Mammary epithelial cell (primary cell): Measurements from ENCODE around the gene CELSR2.

ENCODE experiments used
- EZH2 ChIP-seq: IDR thresholded peaks from 2 replicates; pipeline ENCODE4 v1.6.1; 2012; ENCODE audit warnings: low read length, inconsistent platforms, borderline replicate concordance
- TF ChIP-seq, protein P1 (sequence below), 2 donors: IDR thresholded peaks in 1 of 2; conservative IDR thresholded peaks in 1 of 2; 2 replicates each; pipeline ENCODE4 v1.5.1; 2011 to 2012; ENCODE audit warnings: inconsistent platforms in 2 of 2, low read length in 2 of 2, mild to moderate bottlenecking in 2 of 2, control low read depth in 1 of 2, low read depth in 1 of 2; ENCODE audit not compliant: insufficient read depth in 1 of 2; ENCODE audit errors: extremely low read depth in 1 of 2

DNA sequence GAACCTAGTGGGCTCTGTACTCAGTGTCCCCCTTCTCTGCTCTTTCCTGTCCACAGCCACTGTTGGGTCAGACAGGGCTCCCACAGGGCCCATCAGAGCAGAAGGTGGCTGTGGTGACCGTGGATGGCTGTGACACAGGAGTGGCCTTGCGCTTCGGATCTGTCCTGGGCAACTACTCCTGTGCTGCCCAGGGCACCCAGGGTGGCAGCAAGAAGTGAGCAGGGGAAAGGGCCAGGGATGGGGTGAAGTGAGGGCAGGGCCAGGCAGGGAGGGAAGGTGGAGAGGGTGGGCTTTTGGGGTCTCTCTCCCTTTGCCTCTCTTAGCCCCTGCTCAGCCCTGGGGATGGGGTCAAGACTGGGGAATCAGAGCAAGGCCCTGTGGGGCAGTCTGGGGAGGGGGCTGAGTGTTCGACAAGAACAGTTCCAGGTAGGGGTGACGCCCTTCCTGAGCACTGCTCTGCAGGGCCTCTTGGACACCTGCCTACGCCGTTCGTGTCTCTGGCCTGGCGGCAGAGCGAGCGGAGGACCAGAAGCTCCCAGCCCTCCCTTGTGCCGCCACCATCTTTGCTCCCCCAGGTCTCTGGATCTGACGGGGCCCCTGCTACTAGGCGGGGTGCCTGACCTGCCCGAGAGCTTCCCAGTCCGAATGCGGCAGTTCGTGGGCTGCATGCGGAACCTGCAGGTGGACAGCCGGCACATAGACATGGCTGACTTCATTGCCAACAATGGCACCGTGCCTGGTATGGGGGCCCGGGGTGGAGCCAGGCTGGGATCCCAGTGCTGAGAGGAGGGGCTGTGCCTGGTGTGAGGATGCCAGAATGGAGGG is 13.1 kb downstream of the CELSR2 start:
- TF ChIP-seq, protein P1, sequence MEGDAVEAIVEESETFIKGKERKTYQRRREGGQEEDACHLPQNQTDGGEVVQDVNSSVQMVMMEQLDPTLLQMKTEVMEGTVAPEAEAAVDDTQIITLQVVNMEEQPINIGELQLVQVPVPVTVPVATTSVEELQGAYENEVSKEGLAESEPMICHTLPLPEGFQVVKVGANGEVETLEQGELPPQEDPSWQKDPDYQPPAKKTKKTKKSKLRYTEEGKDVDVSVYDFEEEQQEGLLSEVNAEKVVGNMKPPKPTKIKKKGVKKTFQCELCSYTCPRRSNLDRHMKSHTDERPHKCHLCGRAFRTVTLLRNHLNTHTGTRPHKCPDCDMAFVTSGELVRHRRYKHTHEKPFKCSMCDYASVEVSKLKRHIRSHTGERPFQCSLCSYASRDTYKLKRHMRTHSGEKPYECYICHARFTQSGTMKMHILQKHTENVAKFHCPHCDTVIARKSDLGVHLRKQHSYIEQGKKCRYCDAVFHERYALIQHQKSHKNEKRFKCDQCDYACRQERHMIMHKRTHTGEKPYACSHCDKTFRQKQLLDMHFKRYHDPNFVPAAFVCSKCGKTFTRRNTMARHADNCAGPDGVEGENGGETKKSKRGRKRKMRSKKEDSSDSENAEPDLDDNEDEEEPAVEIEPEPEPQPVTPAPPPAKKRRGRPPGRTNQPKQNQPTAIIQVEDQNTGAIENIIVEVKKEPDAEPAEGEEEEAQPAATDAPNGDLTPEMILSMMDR (conservative IDR thresholded peaks at IDR 0.05 in 1 of 2, IDR thresholded peaks at IDR 0.05 in 1 of 2; ENCODE audit: extremely low read depth in 1 of 2, insufficient read depth in 1 of 2, low read depth in 1 of 2, low read length in 2 of 2), result no peak
- no peak for TF ChIP-seq EZH2
